CD4-positive, alpha-beta T cell (primary cell): ENCODE data around the gene RARS2. TPM values are rescaled to one million over a fixed set of nuclear protein-coding genes. Genes with fewer than 3 reads are reported as not detected.

ENCODE experiments used
- ATAC-seq: fragments of 200-7000 bp; cut with Tn5 transposase; one replicate; pipeline ENCODE4 v1.10.0; 2022; ENCODE audit warnings: mild to moderate bottlenecking; ENCODE audit not compliant: poor library complexity
- CTCF ChIA-PET: fragments of 350-600 bp; sonication (Branson Sonifier 250); formaldehyde crosslinking; loops from one replicate; lab custom pipeline; 2021; ENCODE audit warnings: antibody characterized with exemption, inconsistent platforms; lab: Charles Lee
- POLR2A ChIA-PET: fragments of 350-600 bp; sonication (Branson Sonifier 250); formaldehyde crosslinking; loops from one replicate; lab custom pipeline; 2021; ENCODE audit warnings: antibody characterized with exemption, inconsistent platforms; lab: Charles Lee
- DNase-seq, 14 experiments: peaks; one replicate each; pipeline ENCODE4 v3.0.0-alpha.2; 2013 to 2020; ENCODE audit warnings: mixed read lengths in 2 of 14
- H3K27ac ChIP-seq, 2 donors: one replicate each; pipeline versions ENCODE4 v1.5.1 to v1.7.0; 2013; ENCODE audit warnings: low read length in 2 of 2, low read depth in 1 of 2, mild to moderate bottlenecking in 1 of 2
- H3K27me3 ChIP-seq, 2 experiments: 1 replicate in 1 of 2; 2 replicates in 1 of 2; pipeline versions ENCODE4 v1.6.1 to v1.7.0; 2013; ENCODE audit warnings: low read length in 2 of 2, control low read depth in 1 of 2, mild to moderate bottlenecking in 1 of 2, moderate library complexity in 1 of 2; ENCODE audit not compliant: insufficient read depth in 2 of 2, control insufficient read depth in 1 of 2
- H3K36me3 ChIP-seq: one replicate; pipeline ENCODE4 v1.6.1; 2013; ENCODE audit warnings: low read length, control low read depth; ENCODE audit not compliant: insufficient read depth
- H3K4me1 ChIP-seq: one replicate; pipeline ENCODE4 v1.6.1; 2013; ENCODE audit warnings: low read length, control low read depth; ENCODE audit not compliant: insufficient read depth
- H3K4me3 ChIP-seq: one replicate; pipeline ENCODE4 v1.5.1; 2013; ENCODE audit warnings: mild to moderate bottlenecking, low read length, moderate library complexity
- H3K9me3 ChIP-seq, 2 experiments: 1 replicate in 1 of 2; 2 replicates in 1 of 2; pipeline versions ENCODE4 v1.6.1 to v1.7.0; 2013; ENCODE audit warnings: low read length in 2 of 2, mild to moderate bottlenecking in 2 of 2, control low read depth in 1 of 2, moderate library complexity in 1 of 2; ENCODE audit not compliant: control insufficient read depth in 1 of 2, insufficient read depth in 1 of 2
- H3K27ac Mint-ChIP-seq: one replicate; pipeline ENCODE4 v1.8.0; 2020; ENCODE audit warnings: mixed read lengths
- H3K27me3 Mint-ChIP-seq: one replicate; pipeline ENCODE4 v1.8.0; 2021; ENCODE audit warnings: mixed read lengths
- H3K36me3 Mint-ChIP-seq: one replicate; pipeline ENCODE4 v1.8.0; 2021; ENCODE audit warnings: low read depth, mixed read lengths
- H3K4me1 Mint-ChIP-seq: one replicate; pipeline ENCODE4 v1.8.0; 2021; ENCODE audit warnings: low read depth, mixed read lengths
- H3K4me3 Mint-ChIP-seq: one replicate; pipeline ENCODE4 v1.8.0; 2020; ENCODE audit warnings: mild to moderate bottlenecking, mixed read lengths
- H3K9me3 Mint-ChIP-seq: one replicate; pipeline ENCODE4 v1.8.0; 2020; ENCODE audit warnings: mixed read lengths
- intact Hi-C, 2 experiments: fragments of 100-400 bp; cut with DNase I in 1 of 2; cut with micrococcal nuclease in 1 of 2; formaldehyde crosslinking; loops; one replicate each; pipeline versions ENCODE4 v1.15.1 to v1.9.0; 2023 to 2025; cut with DNase I, micrococcal nuclease
- total RNA-seq, 174 experiments: library from RNA in 2 of 174; stranded (reverse) in 2 of 174; gene quantifications; one replicate each; pipeline ENCODE4 v1.2.3 and lab custom pipeline; 2021 to 2026
- TF ChIP-seq, protein P1 (sequence below): fragments of 200-600 bp; IDR thresholded peaks from one replicate; pipeline ENCODE4 v1.8.0; 2022; ENCODE audit warnings: antibody characterized with exemption, mild to moderate bottlenecking

Gene RARS2
- total RNA-seq, 2 experiments from 2014 or later = 21.9 to 22.4 TPM

GRCh38 chr6:87544474-87544735, 45.4 kb downstream of the RARS2 start:
- Histone ChIP-seq H3K27me3 (no peaks in the 10 kb centered on the region), H3K36me3 (peaks cover 64% of the 10 kb centered on the region), H3K27ac (no peak overlapping the region), H3K4me1 (no peaks in the 10 kb centered on the region), H3K4me3 (no peak overlapping the region), H3K9me3 (peaks cover 0 to 4% of the 10 kb centered on the region in 2 experiments)
- peaks cover under 1% of the 10 kb centered on the region for H3K4me1 Mint-ChIP-seq
- POLR2A ChIA-PET = no interaction called here
- H3K4me3 Mint-ChIP-seq = no peak overlapping the region
- intact Hi-C loops = no loop called here
- H3K27me3 Mint-ChIP-seq = no peaks in the 10 kb centered on the region
- DNase-seq = no peak
- no peak overlapping the region for H3K27ac Mint-ChIP-seq
- ATAC-seq = no peak
- H3K9me3 Mint-ChIP-seq = peaks cover 2% of the 10 kb centered on the region
- CTCF ChIA-PET = no interaction called here
- peaks cover 86% of the 10 kb centered on the region for H3K36me3 Mint-ChIP-seq
- TF ChIP-seq, protein P1, sequence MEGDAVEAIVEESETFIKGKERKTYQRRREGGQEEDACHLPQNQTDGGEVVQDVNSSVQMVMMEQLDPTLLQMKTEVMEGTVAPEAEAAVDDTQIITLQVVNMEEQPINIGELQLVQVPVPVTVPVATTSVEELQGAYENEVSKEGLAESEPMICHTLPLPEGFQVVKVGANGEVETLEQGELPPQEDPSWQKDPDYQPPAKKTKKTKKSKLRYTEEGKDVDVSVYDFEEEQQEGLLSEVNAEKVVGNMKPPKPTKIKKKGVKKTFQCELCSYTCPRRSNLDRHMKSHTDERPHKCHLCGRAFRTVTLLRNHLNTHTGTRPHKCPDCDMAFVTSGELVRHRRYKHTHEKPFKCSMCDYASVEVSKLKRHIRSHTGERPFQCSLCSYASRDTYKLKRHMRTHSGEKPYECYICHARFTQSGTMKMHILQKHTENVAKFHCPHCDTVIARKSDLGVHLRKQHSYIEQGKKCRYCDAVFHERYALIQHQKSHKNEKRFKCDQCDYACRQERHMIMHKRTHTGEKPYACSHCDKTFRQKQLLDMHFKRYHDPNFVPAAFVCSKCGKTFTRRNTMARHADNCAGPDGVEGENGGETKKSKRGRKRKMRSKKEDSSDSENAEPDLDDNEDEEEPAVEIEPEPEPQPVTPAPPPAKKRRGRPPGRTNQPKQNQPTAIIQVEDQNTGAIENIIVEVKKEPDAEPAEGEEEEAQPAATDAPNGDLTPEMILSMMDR = no peak

DNA sequence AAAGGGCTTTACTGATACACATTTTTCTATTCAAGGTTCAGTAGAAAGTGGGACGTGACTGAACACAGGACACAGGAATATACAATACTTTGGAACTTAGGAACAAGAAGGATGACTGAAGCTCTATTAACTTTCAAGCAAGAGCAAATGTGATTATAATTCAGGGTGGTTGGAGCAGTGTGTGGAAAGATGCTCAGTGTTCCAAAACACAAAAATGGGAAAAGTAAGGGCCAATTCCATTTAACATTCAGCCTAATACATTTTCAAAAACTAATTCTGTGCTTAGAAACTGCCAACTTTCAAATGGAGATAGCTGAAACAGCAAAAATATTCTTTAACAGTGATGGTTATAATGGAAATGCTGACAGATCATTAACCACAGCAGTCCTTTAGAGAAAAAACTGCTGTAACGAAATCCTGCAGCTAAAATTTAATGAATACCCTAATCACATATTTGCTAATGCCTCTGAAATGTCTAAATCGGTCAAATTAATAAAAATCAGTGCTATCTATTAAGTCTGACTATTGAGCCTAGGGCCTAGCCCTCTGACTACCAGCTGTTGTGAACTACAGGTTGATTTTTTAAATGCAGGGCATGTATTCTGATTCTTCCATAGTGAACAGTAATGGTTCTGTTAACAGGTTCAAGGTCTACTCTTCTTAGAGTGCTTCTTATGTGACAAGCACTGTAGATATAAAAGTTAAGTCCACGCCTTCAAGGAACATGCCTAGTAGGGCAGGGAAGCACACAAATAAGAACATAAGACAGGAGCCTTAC, 45.9 kb downstream of the RARS2 start:
- H3K27ac ChIP-seq = no peak overlapping the region
- H3K36me3 ChIP-seq = peaks cover 67% of the 10 kb centered on the region
- H3K27me3 ChIP-seq = no peaks in the 10 kb centered on the region
- Mint-ChIP-seq H3K36me3 (peaks cover 90% of the 10 kb centered on the region), H3K4me3 (no peak overlapping the region), H3K27me3 (no peaks in the 10 kb centered on the region), H3K9me3 (peaks cover 3% of the 10 kb centered on the region), H3K4me1 (no peaks in the 10 kb centered on the region), H3K27ac (no peak overlapping the region)
- ChIA-PET CTCF (no interaction called here), POLR2A (no interaction called here)
- no peak for ATAC-seq
- DNase-seq = no peak
- peaks cover 0 to 8% of the 10 kb centered on the region in 2 experiments for H3K9me3 ChIP-seq
- no peak overlapping the region for H3K4me3 ChIP-seq
- TF ChIP-seq, protein P1 = no peak
- no peaks in the 10 kb centered on the region for H3K4me1 ChIP-seq
- intact Hi-C loops = no loop called here

DNA sequence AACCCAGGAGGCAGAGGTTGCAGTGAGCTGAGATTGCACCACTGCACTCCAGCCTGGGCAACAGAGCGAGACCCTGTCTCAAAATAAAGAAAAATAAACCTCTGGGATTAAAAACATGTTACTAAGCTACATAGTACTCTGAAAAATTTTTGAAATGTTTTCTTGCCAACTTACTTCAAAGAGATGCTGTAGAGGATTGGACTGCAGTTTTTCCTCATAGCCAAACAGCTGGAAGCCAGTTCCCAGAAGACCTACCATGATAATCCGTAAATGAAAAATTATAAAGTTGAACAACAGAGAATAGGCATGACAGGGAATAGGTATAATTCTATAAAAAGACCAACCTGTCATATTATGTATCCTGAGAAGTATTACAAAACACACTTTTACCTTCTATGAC, 48.0 kb downstream of the RARS2 start:
- TF ChIP-seq, protein P1 = no peak
- ChIA-PET CTCF (no interaction called here), POLR2A (no interaction called here)
- Mint-ChIP-seq H3K27me3 (no peaks in the 10 kb centered on the region), H3K4me3 (no peak overlapping the region), H3K4me1 (peaks cover 8% of the 10 kb centered on the region), H3K9me3 (peaks cover 3% of the 10 kb centered on the region), H3K27ac (no peak overlapping the region), H3K36me3 (peaks cover 92% of the 10 kb centered on the region)
- no peak for DNase-seq
- no peak for ATAC-seq
- Histone ChIP-seq H3K27ac (no peak overlapping the region), H3K27me3 (no peaks in the 10 kb centered on the region), H3K4me3 (no peak overlapping the region), H3K9me3 (peaks cover 0 to 8% of the 10 kb centered on the region in 2 experiments), H3K4me1 (no peaks in the 10 kb centered on the region), H3K36me3 (peaks cover 68% of the 10 kb centered on the region)
- intact Hi-C loops = no loop called here
